HL-60/S4 treated with phorbol 12-myristate 13-acetate at 8.2 ng/mL for 4 days and 3 days (cell line): ENCODE results near the gene HS3ST2.
"Not testable (repeated sequence)": the region's sequence is repeated elsewhere in the genome, so short reads cannot be mapped to it uniquely, and the experiment has no call there.

Experiments
- in situ Hi-C: fragments of 300-500 bp; cut with MboI; formaldehyde crosslinking; loops from 2 replicates; pipeline ENCODE4 v1.15.0; 2022; ENCODE audit warnings: low sequenced_read_pairs

The HS3ST2 gene

GRCh38 chr16:22929461-22929860 is 115.5 kb downstream of the HS3ST2 start:
- in situ Hi-C loops, result no loop called here

DNA sequence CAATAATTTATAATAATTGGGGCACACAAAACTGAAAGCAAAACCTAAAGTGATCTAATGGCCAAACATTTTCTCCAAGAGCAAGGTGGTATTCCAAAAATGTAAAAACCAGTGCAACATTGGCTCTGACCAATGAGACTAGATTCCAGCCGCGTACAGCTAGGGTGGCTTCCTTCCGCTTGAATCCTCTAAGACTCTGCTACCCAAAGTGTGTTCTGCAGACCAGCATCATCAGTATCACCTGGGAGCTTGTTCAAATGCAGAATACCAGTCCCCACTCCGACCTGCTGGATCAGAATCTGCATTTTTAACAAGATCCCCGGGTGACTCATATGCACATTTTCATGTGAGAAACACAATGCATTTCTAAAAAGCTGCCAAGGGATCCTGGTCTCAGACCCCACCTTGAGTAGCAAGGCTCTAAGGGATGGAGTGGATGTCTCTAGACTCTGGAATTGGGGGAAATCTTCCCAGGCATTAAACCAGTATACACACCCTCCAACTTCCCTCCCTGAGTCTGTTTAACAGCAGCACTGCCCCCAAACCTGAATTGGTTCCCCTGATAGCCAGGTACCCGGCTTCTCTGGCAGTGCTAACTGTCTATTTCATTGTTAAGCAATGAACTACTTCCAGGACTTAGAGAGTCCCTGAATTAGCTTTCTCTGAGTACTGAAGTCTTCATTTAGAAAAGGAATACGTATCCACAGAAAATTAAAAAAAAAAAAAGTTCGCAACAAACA is 118.2 kb downstream of the HS3ST2 start:
- in situ Hi-C loops, result no loop called here

DNA sequence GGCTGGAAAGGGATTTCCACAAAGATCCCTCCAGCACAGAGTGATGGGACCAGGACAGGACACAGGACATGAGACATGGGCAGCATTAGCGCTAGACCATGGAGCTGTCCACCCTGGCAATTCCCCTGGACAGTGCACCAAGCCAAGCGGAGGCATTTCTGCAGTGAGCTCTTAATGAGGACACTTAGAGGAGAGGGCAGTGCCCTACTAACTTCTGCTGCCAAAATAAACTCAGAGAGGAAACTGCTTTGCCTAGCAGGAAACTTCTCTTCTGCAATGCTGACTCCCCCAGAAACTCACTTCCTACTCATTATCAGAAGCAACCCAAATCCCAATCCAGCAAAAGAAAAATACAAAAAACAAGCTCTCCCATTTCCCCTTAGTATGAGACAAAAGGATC is 119.2 kb downstream of the HS3ST2 start:
- in situ Hi-C loops, result no loop called here

DNA sequence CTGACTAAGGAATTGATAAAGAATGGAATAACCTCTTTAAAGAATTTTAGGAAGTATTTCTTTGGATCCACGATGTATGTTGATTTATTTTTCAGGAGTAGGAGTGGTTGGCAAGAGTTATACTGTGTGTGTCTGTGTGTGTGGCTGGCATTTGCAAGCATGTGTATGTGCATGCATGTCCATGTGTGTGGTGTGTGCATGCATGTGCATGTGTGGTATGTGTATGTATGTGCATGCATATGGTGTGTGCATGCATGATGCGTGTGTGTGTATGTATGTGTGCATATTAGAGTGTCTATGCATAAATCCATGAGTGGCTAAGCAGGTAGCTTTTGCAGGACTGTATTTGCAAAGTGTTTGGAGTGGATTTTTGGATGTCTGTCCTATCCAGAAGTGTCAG is 120.8 kb downstream of the HS3ST2 start:
- in situ Hi-C loops, result no loop called here

DNA sequence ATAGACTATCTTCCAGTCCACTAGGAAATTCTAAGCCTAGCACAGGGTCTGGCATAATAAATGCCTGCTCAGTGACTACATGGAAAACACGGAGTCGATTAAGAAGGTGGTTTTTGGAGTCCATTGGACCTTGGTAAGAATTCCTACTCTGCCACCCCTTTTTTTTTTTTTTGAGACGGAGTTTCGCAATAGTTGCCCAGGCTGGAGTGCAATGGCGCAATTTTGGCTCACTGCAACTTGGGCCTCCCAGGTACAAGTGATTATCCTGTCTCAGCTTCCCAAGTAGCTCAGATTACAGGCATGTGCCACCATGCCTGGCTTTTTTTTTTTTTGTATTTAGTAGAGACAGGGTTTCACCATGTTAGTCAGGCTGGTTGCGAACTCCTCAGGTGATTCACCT is 123.2 kb downstream of the HS3ST2 start:
- in situ Hi-C loops, result no loop called here

GRCh38 chr16:22938647-22939046 is 124.7 kb downstream of the HS3ST2 start:
- in situ Hi-C loops, result no loop called here

- in situ Hi-C loops, result not testable (repeated sequence)
These were observed 125.9 kb downstream of the HS3ST2 start for GRCh38 chr16:22939744-22940363.

DNA sequence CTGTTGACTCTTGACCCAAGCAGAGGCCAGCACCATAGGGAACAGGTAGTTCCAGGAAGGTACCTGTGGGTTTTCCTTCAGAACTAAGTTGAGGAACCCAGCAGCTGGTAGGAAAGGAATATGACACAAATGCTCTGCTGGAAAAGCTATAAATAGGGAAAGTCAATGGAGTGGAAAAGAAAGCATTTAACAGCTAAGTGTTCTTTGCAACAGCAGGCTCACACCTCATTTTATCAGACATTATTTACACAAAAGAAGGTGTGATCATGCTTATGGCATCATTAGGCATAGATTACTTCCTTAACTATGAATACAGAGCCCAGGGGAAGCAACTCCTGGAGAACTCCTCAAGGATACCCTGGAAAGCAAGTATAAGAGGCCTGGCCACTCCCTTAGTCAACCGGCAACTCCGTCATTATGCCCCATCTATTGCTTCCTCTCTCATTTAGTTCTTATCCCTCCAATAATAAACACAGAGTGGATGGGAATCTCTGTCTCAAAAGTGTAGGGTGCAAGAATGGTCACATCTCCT is 128.1 kb downstream of the HS3ST2 start:
- in situ Hi-C loops, result no loop called here

- in situ Hi-C loops, result no loop called here
These were observed 128.8 kb downstream of the HS3ST2 start for GRCh38 chr16:22942811-22943210.

DNA sequence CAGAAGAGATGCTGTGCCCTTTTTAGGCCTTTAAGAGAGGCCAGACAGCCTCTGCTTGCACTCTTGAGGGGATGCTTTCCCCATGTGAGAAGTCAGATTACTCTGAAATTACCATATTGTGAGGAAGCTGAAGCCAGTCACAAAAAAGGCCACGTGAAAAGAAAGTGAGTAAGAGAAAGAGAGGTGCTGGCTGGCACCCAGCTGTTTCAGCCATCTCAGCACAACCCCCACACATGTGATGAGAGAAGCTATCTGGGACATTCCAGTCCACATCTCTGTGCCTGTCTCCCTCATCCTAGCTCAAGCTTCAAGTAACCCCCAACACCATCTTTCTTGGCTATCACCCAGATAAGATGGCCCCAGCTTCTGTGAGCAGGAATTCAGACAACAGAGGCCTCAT is 131.4 kb downstream of the HS3ST2 start:
- in situ Hi-C loops, result no loop called here

DNA sequence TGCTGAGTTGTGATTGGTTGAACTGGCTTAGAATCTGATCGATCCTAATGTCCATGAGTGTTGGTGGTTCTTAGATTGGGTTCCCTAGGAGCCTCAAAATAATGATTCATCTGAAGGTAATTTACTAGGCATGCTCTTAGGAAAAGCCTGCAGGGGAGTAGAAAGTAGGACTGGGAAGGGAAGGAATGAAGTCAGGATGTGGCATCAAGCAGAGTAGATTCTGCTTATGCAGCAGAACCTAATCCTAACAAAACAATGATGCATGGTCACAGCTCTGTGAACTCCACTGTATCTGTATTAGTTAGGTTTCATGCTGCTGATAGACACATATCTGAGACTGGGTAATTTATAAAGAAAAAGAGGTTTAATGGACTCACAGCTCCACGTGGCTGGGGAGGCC is 132.5 kb downstream of the HS3ST2 start:
- in situ Hi-C loops, result no loop called here

DNA sequence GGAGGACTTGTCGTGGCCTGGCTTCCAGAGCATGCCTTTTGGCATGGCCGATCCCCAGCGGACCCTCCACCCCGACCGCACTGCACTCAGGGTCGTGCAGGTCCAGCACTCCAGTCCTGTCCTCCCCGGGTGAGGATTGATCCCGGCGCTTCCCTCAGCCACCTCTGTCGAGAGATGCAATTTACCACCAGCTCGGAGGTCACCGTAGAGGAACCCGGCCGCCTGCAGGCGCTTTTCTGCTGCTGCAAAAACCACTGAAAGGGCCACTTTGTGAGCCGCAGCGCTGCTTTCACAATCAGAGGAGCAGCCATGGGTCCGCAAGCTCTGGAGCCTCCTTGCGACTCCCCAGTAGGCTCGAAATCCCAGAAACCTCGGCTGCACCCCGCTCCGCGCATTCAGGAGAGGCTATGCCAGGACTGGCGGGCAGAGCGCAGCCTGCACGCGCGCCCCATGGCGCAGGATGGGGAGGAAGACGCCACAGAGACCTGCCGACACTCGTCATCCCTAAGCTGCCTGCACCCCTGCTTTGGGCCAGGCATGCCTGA is 134.2 kb downstream of the HS3ST2 start:
- in situ Hi-C loops, result no loop called here

DNA sequence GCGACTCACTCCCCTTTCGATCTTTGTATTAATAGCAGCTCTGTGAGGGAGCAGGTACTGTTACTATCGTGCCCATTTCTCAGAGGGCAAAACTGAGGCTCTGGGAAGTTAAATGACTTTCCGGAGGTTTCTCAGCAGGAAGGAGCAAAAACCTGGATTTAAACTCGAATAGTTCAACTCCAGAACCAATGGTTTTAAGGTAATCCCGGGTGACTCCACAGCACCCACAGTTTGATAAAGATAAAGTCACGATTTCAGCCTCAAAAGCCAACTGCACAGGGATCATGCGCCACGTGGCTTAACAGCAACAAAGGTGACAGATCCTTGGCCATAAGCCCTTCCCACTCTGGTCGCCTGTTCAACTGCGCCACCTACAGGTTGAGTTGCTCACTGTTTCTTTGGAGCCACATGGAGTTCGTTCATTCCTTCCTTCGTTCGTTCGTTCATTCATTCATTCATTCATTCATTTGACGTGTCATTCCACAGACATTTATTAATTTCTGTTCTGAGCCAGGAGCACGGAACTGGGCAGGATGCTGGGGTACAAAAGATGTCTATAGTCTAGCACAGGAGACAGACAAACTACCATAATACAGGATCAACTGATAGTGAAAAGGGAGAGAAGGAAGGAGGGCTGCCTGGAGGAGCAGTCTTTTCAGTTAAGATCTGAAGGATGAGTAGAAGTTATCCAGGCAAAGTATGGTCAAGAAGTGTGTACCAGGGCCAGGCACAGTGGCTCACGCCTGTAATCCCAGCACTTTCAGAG is 134.8 kb downstream of the HS3ST2 start:
- in situ Hi-C loops, result no loop called here

DNA sequence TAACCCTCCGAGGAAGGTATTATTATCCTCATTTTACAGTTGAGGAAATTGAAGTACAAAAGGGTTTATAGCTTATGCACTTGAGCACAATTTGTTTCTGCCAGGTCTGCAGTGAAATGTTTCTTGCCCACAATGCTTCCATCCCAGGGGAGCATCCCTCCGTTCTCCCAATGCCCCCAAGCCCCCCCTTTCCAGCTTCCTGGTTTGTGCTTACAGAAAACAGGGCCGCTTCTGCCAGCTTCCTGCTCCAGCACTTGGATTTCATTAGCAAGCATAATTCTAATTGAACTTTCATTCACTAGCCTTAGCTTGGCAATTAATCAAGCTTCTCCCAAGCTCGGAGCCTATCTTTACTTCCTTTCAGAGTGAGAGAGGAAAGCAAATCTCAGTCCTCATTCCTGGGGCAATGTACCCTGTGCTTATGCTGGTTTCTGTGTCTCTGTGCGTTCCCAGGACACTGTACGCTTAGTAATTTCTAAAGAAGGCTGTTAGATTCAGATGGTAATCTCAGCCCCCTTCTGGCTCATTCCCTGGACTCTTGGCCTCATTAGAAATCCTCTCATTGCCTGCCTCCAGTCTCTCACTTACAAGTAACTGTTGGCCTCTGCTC is 141.6 kb downstream of the HS3ST2 start:
- in situ Hi-C loops, result no loop called here

- in situ Hi-C loops, result no loop called here
These were observed 147.2 kb downstream of the HS3ST2 start for GRCh38 chr16:22961206-22961605.

DNA sequence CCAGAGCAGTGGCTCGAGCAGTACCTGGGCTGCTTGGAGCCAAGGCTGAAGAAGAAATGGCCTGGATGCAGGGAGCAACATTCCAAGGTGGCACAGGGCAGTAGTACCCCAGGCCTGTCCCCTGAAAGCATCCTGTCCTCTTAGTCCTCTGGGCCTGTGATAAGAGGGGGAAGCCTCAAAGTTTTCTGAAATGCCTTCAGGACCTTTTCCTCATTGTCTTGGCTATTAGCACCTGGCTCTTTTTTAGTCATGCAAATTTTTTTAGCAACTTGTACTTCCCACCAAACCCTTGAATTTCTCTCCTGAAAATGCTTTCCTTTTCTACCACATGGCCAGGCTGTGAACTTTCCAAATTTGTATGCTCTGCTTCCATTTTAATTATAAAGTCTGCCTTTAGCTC is 148.9 kb downstream of the HS3ST2 start:
- in situ Hi-C loops, result no loop called here
